GM21515 (cell line): ENCODE results near the gene OR4A47.
"Not testable (repeated sequence)": the region's sequence is repeated elsewhere in the genome, so short reads cannot be mapped to it uniquely, and the experiment has no call there.

Experiments used
- ATAC-seq: cut with Tn5 transposase; IDR thresholded peaks from one replicate; pipeline ENCODE4 v1.9.1; 2021; ENCODE audit not compliant: unreplicated experiment

Gene OR4A47, protein sequence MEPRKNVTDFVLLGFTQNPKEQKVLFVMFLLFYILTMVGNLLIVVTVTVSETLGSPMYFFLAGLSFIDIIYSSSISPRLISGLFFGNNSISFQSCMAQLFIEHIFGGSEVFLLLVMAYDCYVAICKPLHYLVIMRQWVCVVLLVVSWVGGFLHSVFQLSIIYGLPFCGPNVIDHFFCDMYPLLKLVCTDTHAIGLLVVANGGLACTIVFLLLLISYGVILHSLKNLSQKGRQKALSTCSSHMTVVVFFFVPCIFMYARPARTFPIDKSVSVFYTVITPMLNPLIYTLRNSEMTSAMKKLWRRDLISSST

DNA sequence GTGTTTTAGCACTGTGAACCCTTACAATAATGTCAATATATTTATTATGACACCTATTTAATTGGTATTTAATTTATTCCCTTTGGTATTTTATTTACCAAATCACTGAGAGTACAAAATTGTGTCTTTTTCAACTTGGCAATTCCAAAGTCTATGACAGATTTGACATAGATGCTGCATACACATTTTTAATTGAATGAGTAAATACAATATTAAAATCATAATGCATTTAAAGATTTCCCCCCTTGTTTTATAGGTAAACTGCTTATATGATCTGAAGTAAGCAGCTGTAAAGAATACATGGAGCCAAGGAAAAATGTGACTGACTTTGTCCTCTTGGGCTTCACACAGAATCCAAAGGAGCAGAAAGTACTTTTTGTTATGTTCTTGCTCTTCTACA, at the start of gene OR4A47:
OR4A47 (plus strand) TSS at position 301 of the 400 bp plus-strand sequence; CDS start at position 301, 0 bp downstream.
- ATAC-seq, result not testable (repeated sequence)

GRCh38 chr11:48455909-48456308, 32.7 kb upstream of the OR4A47 start:
- not testable (repeated sequence) for ATAC-seq

DNA sequence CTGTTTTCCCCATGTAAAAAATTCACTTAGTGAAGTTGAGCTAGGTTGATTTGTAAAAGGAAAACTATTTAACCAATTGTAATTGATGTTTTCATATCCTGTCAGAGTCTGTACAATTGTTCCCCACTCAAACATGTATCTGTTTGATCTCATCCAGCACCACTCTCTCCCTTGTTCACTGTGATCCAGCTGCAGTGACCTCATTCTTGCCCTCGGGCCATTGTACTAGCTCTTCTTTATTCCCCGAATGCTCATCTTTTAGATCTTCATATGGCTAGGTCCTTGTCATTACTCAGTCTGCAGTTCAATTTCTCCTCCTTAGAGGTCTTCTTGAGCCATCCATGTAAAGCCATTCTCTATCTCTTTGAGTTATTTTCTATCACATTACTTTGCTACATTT, 14.6 kb upstream of the OR4A47 start:
- ATAC-seq, result not testable (repeated sequence)

DNA sequence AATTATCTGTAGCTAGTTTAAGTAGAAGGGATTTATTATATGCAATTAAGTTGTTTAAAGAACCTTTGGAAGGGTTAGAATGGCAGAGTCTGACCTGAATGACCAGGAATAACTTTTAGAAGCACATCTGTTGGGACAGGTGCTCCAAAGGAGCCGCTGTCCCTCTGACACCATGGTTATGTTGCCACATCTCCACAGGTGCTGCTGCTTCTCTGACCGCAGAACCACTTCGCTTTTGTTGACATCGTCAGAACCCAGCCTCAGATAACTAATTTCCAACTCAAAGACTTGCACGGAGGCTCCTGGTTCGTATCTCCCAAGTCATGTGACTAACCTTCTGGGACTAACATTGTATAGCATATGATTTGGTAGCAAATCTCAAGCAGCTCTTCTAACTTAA, 13.9 kb upstream of the OR4A47 start:
- ATAC-seq, result not testable (repeated sequence)

GRCh38 chr11:48506169-48506568, 17.6 kb downstream of the OR4A47 start:
- not testable (repeated sequence) for ATAC-seq

GRCh38 chr11:48538991-48539390, 50.4 kb downstream of the OR4A47 start:
- no peak for ATAC-seq
